ENCODE results near the gene ZNF30.

The ZNF30 gene

DNA sequence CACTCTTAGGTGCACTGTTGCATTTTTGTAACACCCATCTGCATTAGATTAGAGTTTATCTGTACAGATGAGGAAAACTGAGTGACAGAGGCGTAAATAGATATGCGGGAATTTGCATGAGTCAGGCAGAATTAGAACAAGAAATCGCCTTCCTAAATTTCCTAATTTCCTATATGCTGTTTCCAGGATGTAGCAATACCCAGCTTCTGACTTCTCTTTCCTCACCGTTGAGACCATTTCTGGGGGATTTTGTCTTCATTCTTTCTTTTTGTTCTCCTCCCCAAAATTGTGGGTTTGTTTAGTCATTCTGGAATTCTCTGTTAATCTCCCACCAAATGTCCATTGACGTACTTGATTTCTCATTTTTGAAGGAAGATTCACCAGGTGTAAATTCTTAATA, 47.9 kb downstream of the ZNF30 start:
- DNase-seq (ENCODE audit: low read depth) = peak; percentile 44
- TF ChIP-seq, protein P1, sequence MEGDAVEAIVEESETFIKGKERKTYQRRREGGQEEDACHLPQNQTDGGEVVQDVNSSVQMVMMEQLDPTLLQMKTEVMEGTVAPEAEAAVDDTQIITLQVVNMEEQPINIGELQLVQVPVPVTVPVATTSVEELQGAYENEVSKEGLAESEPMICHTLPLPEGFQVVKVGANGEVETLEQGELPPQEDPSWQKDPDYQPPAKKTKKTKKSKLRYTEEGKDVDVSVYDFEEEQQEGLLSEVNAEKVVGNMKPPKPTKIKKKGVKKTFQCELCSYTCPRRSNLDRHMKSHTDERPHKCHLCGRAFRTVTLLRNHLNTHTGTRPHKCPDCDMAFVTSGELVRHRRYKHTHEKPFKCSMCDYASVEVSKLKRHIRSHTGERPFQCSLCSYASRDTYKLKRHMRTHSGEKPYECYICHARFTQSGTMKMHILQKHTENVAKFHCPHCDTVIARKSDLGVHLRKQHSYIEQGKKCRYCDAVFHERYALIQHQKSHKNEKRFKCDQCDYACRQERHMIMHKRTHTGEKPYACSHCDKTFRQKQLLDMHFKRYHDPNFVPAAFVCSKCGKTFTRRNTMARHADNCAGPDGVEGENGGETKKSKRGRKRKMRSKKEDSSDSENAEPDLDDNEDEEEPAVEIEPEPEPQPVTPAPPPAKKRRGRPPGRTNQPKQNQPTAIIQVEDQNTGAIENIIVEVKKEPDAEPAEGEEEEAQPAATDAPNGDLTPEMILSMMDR (conservative IDR thresholded peaks at IDR 0.05; ENCODE audit: control insufficient read depth, insufficient read depth, low read depth, low read length) = no peak

DNA sequence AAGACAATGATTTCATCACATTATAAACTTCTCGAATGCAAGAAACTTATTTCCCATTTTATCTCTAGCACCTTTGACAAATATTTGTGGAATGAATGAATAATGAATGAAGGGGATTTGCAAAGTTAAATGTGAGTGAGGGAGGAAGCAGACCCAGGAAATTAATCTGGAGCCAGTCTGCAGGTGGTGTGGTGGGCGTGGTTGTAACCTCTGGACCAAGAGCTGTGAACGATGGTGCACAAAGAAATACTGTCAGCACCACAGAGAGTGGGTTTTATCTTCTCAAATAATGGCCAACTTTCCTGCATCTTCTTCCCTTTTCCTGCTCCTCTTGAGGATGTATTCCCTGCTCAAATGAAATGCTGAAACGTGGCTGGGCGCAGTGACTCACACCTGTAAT, 48.4 kb downstream of the ZNF30 start:
- no peak overlapping the region for H3K4me3 ChIP-seq (ENCODE audit: control insufficient read depth, low read depth, low read length)
- TF ChIP-seq, protein P1 (conservative IDR thresholded peaks at IDR 0.05; ENCODE audit: control insufficient read depth, insufficient read depth, low read depth, low read length) = no peak
- DNase-seq (ENCODE audit: low read depth) = no peak

More for the DNA sequence above, 47.9 kb downstream of the ZNF30 start:
- no peak overlapping the region for H3K4me3 ChIP-seq (ENCODE audit: control insufficient read depth, low read depth, low read length)

DNA sequence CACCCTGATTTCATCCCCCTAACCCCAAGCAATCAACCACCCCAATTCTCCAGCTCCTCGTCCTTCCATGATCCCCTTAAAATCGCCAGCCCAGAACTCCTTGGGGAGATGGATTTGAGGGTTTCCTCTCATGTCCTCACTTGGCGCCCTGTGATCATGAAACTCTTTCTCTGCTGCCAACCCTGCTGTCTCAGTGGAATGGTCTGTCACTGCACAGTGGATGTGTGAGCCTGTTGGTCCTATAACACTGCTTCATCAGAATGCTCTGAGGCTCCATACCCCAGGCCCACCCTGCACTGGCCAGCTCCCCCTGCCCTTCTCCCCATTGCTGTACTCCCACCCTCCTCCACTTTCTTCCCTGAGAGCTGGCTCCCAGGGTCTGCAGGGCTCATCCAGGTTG, 49.9 kb downstream of the ZNF30 start:
- TF ChIP-seq, protein P1 (conservative IDR thresholded peaks at IDR 0.05; ENCODE audit: control insufficient read depth, insufficient read depth, low read depth, low read length) = no peak
- no peak overlapping the region for H3K4me3 ChIP-seq (ENCODE audit: control insufficient read depth, low read depth, low read length)
- DNase-seq (ENCODE audit: low read depth) = no peak

DNA sequence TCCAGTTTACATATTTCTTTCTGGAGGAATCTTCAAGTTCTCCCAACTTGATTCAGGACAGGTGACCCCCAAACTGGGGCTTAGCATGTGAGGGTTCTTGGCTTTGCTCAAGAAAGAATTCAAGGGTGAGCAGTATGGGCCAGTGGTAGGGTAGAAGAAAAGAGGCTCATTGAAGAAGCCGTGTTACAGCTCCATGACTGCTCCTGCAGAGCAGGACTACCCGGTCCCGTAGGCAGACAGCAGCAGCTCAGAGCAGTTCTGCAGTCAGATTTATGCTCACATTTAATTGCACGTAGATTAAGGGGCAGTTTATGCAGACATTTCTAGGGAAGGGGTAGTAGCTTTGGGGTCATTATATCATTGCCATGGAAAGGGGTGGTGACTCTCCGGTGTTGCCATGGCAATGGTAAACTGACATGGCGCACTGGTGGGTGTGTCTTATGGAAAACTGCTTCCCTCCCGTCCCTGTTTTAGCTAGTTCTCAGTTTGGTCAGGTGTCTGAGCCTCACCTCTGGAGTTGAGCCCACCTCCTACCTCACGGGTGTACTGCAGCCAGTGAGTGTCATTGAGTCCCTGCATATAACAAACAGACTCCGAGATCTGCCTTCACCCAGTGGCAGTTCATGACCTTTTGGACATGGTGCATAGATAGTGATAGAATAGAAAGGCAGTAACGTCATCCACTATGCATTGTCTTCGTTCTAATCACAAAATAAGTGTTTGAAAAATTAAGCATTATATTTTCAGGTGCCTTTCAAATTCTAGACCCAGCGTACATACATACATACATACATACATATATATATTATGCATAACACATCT, 53.3 kb downstream of the ZNF30 start:
- no peak for DNase-seq (ENCODE audit: low read depth)
- TF ChIP-seq, protein P1 (conservative IDR thresholded peaks at IDR 0.05; ENCODE audit: control insufficient read depth, insufficient read depth, low read depth, low read length) = no peak
- H3K4me3 ChIP-seq (ENCODE audit: control insufficient read depth, low read depth, low read length) = no peak overlapping the region

DNA sequence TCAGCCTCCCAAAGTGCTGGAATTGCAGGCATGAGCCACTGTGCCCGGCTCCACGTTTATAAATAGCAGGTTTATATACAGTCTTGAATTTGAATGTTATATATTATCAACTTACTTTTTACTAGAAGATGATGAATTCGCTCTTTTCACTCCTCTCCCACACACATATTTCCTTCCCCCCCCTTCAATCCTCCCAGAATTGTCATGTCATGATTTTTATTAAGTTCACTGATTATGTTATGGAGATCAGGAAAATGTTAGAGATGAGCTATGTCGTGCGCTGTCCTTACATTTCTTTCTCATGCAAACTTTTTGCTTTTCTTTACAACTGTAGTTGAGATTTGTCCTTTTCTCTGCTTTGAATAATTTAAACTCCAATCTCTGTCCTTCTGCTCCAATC, 55.6 kb downstream of the ZNF30 start:
- TF ChIP-seq, protein P1 (conservative IDR thresholded peaks at IDR 0.05; ENCODE audit: control insufficient read depth, insufficient read depth, low read depth, low read length) = no peak
- no peak overlapping the region for H3K4me3 ChIP-seq (ENCODE audit: control insufficient read depth, low read depth, low read length)
- no peak for DNase-seq (ENCODE audit: low read depth)

DNA sequence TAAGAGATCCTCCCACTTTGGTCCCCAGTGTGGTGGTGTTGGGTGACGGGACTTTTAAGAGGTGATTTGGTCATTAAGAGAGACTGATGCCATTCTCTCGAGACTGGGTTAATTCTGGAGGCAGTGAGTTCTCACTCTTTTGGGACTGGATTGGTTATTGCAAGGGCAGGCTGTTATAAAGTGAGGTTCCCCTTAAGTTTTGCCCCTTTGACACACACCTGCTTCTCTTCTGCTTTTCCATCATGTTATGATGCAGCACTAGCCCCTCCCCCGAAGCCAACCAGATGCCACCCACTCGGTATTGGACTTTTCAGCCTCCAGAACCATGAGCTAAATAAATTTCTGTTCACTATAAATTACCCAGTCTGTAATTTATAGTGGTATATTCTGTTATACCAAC, 57.1 kb downstream of the ZNF30 start:
- no peak for DNase-seq (ENCODE audit: low read depth)
- H3K4me3 ChIP-seq (ENCODE audit: control insufficient read depth, low read depth, low read length) = no peak overlapping the region
- TF ChIP-seq, protein P1 (conservative IDR thresholded peaks at IDR 0.05; ENCODE audit: control insufficient read depth, insufficient read depth, low read depth, low read length) = no peak
